ENCODE data around the gene ADNP.

ADNP gene

GRCh38 chr20:50932691-50933280 lies 1.5 kb upstream of the ADNP start:
- in situ Hi-C loops (cut with MboI; ENCODE audit: low sequenced_read_pairs), result no loop called here

- in situ Hi-C loops (cut with MboI; ENCODE audit: low sequenced_read_pairs), result no loop called here
Measured at GRCh38 chr20:50932016-50932485, 814 bp upstream of the ADNP start.

GRCh38 chr20:50930976-50931305 lies 296 bp downstream of the ADNP start:
- in situ Hi-C loops (cut with MboI; ENCODE audit: low sequenced_read_pairs), result no loop called here

- in situ Hi-C loops (cut with MboI; ENCODE audit: low sequenced_read_pairs), result no loop called here
Measured at GRCh38 chr20:50930139-50930975, 880 bp downstream of the ADNP start.

DNA sequence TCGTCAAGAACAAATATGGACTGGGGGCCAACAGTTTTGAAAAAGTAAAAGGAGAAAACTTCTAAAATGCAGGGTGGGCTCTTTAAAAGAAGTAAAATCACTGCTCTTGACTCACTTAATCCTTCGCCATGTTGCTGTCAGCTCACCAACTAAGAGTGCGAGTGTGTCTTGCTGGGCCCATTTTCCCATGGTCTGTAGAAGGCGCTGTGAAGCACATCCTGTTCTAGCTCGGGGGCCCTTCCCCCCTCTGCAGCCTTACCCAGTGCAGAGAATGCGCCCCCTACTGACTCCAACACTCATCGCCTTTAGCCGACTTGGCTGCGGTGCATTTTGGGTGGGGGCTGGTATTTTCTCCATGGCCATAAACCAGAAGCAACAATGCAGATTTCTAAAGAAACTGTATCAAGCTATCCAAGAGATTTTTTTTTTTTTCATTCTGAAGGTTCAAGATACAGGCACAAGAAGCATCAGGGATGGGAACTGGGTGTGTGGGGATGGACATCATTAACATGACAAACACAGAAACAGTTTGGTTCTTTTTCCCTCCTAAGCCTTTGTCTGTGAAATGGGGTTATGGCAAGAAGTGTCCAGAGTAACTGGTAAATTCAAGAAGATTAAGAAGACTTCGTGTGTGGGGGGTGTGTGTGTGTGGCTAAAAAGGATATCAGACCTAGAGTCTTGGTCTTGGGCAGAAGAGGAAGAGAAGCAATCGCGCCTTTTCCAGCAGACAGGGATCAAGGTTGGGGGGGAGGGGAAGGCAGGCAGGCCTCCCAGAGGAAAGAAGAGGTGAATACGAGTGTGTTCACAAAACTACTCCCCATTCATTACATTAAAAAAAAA lies 1.7 kb downstream of the ADNP start:
- in situ Hi-C loops (cut with MboI; ENCODE audit: low sequenced_read_pairs), result no loop called here

GRCh38 chr20:50928469-50928868 lies 2.8 kb downstream of the ADNP start:
- in situ Hi-C loops (cut with MboI; ENCODE audit: low sequenced_read_pairs), result no loop called here

DNA sequence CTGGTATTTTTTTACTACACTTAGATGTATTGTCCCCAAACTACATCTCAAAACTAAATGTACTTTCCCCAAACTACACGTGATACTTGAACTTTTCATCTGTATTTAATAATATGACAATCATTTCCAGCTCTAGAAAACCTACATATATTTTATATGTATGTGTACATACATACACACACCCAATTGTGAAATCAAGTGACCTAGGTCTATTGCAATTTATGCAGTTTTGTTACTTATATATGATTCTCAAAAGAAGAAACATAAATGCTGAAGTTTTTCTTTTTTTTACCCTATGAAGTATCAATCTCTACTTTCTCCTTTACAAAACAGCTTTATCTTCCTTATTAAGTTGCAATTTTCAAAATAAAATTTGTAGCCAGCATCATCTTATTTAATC lies 4.7 kb downstream of the ADNP start:
- in situ Hi-C loops (cut with MboI; ENCODE audit: low sequenced_read_pairs), result no loop called here

DNA sequence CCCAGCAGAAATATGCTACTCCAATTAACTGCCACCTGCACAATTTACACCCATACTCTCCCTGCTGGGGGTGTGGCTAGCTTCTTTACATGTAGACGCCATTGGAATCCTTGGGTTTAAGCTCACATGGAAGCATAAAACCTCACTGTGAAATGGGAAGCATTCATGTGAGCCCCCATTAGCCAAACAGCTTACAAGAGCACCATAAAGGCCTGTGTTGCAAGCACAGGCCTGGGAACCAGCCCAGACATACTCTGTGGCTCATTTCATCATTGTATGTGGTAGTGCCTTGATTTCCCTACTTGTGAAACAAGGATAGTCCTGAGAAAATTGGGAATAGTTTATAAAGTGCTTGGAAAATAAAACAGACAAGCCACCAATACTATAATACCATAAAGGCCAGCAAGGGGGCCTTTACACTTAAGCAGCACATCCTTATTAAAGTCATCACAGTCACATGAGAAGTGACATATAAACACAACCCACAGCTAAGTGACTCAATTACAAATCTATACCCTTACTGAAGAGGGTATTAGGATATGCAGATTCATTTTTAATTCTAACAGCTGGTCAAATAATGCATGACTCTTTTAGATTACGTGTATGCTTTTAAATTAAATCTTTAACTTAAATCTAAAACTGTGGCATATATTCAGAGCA lies 6.8 kb downstream of the ADNP start:
- in situ Hi-C loops (cut with MboI; ENCODE audit: low sequenced_read_pairs), result no loop called here

GRCh38 chr20:50921803-50922501 lies 9.3 kb downstream of the ADNP start:
- in situ Hi-C loops (cut with MboI; ENCODE audit: low sequenced_read_pairs), result no loop called here

GRCh38 chr20:50920997-50921396 lies 10.2 kb downstream of the ADNP start:
- in situ Hi-C loops (cut with MboI; ENCODE audit: low sequenced_read_pairs), result no loop called here

DNA sequence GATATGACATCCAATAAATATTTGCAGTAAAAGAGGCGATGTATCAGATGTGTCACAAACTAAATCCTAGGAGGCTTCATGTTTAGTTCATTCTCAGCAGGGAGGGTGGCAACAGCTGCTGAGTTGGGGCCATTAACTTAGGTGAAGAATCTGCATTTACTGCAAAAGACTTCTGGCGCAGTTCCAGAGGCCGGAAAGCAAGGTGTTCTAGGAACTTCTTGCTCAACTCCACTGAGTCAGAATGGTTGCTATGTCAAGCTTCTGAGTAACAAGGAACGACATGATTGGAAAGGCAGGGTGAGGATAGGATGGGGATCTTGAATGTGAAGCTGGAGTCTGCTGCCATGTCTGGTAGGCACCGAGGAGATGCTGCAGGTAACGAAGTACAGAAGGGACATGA lies 11.7 kb downstream of the ADNP start:
- in situ Hi-C loops (cut with MboI; ENCODE audit: low sequenced_read_pairs), result no loop called here

- in situ Hi-C loops (cut with MboI; ENCODE audit: low sequenced_read_pairs), result no loop called here
Measured at GRCh38 chr20:50918403-50918802, 12.8 kb downstream of the ADNP start.

DNA sequence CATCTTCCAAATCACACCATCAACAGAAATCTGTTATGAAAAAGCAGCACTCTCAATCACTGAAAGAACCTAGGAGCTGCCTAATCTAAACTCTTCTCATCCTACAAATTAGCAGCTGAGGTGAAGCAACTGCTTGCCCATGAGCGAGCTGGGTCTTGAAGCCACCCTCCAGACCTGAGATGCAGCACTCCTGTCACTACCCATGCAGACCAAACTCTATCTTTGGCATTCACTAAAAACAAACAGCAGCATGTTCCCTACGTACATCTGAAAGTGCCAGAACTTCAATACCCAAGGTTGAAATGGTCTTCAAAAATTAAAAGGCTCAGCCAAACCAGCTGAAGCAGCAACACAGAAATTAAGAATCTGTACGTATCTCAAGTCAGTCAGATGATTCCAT lies 14.3 kb downstream of the ADNP start:
- in situ Hi-C loops (cut with MboI; ENCODE audit: low sequenced_read_pairs), result no loop called here

DNA sequence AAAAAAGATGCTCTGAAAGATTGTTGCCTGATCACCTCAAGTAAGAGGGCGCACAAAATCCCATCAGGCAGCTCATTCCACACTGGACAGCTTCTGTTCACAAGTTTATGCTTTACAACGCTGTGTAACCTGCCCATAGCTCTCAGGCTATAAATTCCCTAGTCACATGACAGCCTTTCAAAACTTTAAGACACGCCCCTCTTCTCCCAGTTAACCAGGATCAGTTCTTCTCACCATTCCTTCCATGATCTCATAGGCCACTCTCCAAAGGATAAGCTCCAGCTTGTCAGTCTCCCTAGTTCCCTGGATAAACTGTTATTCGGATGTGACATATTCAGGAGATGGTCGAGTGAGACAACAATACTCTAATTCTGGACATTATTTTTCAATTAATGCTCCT lies 15.0 kb downstream of the ADNP start:
- in situ Hi-C loops (cut with MboI; ENCODE audit: low sequenced_read_pairs), result no loop called here

DNA sequence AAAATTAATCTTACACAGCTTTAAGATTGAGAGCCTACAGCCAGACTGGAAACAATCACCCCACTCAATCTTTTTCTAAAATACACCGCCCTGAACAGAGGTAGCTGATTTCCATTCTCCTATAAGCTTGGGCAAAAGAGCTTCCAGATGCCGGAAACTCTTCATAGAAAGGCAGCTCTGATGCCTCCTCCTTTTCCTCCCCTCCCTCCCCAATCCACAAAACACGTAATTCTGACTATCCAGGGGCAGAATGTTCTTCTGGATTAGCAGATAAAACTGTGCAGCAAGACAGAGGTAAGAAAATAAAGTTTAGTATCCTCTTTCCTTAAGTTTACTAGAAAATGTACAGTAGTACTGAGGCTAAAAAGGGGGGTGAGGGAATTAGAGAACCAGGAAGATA lies 15.8 kb downstream of the ADNP start:
- in situ Hi-C loops (cut with MboI; ENCODE audit: low sequenced_read_pairs), result no loop called here

DNA sequence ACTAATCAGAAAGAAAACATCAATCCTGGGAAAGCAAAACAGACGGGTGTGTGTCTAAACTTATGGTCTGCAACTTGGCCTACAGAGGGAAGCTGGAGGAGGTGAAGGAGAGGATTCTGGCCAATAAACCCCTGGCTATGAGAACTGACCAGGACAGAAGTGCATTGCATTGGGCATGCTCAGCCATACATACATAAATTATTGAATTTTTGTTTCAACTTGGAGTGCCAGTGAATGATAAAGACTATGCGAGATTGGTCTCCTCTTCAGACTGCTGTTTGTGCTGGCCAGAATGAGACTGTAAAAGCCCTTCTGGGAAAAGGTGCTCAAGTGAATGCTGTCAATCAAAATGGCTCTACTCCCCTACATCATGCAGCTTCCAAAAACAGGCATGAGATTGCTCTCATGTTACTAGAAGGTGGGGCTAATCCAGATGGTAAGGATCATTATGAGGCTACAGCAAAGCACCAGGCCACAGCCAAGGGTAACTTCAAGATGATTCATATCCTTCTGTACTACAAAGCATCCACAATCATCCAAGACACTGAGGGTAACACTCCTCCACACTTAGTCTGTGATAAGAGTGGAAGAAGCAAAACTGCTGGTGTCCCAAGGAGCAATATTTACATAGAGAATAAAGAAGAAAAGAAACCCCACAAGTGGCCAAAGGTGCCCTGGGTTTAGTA lies 17.4 kb downstream of the ADNP start:
- in situ Hi-C loops (cut with MboI; ENCODE audit: low sequenced_read_pairs), result no loop called here

DNA sequence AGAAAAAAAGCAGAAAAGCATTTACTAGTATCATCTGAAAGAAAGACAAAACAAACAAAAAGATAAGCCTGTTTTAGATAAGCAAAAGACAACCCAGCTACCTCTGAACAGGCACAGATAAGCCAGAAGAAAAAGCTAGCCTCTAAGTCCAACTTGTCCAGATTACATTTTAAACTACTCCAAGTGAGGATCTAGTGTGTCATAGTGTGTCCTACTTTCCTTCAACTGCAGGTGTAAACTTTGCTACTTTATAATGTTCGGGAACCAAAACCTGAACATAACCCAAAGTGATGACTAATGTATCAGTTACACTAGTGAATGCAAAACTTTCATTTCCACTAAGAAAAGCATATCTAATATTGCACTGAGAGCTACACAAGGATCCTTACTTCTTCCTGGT lies 19.5 kb downstream of the ADNP start:
- in situ Hi-C loops (cut with MboI; ENCODE audit: low sequenced_read_pairs), result no loop called here

GRCh38 chr20:50911030-50911429 lies 20.2 kb downstream of the ADNP start:
- in situ Hi-C loops (cut with MboI; ENCODE audit: low sequenced_read_pairs), result no loop called here

- in situ Hi-C loops (cut with MboI; ENCODE audit: low sequenced_read_pairs), result no loop called here
Measured at GRCh38 chr20:50909413-50909812, 21.8 kb downstream of the ADNP start.

DNA sequence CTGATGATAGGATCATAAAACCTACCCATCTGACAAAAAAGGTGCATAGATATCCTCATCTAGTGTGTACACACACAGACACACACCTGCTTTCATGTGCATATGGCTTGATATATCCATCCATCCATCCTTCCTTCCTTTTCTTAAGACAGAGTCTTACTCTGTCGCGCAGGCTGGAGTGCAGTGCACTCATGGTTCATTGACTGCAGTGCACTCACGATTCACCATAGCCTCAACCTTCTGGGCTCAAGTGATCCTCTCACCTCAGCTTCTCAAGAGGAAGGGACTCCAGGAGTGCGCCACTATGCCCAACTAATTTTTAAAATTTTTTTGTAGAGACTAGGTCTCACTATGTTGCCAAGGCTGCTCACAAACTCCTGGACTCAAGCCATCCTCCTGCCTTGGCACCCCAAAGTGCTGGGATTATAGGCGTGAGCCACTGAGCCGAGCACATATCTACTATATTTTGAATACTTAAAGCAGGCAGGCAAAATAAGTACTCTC lies 27.1 kb downstream of the ADNP start:
- in situ Hi-C loops (cut with MboI; ENCODE audit: low sequenced_read_pairs), result no loop called here
